GM12873 (cell line): ENCODE results near the gene GET4.

Experiments used
- TF ChIP-seq, protein P1 (sequence below): IDR thresholded peaks from 2 replicates; pipeline ENCODE4 v1.5.1; 2012; ENCODE audit warnings: low read depth, mild to moderate bottlenecking, moderate library complexity, low read length, control low read depth; ENCODE audit not compliant: insufficient read depth; ENCODE audit errors: missing control alignments

GET4 gene

DNA sequence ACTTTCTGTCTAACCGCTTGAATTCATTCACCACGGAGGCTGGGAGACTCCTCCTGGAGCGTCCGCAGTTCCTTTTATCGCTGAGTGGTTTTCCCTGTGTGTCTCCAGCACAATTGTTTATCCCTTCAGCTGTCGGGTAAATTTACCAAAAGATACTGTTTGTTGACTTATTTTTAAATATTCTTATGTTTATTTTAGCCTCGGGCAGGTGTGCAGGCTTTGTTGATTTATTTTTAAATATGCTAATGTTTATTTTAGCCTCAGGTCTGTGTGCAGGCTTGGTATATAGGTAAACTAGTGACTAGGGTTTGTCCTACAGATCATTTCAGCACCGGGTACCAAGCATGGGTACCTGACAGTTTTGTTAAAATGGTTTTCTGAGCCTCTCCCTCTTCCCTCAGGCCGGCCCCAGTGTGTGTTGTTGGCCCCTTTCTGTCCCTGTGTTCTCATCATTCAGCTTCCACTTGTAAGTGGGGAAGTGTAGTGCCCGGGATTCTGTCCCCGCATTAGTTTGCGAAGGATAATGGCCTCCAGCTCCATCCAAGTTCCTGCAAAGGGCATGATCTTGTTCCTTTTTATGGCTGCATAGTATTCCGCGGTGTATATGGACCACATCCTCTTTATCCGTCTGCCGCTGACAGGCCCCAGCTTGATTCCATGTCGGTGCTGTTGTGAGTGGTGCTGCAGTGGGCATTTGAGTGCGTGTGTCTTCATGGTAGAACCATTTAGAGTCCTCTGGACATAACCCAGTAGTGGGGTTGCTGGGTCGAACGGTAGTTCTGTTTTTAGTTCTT, 5.3 kb downstream of the GET4 start:
- TF ChIP-seq, protein P1, sequence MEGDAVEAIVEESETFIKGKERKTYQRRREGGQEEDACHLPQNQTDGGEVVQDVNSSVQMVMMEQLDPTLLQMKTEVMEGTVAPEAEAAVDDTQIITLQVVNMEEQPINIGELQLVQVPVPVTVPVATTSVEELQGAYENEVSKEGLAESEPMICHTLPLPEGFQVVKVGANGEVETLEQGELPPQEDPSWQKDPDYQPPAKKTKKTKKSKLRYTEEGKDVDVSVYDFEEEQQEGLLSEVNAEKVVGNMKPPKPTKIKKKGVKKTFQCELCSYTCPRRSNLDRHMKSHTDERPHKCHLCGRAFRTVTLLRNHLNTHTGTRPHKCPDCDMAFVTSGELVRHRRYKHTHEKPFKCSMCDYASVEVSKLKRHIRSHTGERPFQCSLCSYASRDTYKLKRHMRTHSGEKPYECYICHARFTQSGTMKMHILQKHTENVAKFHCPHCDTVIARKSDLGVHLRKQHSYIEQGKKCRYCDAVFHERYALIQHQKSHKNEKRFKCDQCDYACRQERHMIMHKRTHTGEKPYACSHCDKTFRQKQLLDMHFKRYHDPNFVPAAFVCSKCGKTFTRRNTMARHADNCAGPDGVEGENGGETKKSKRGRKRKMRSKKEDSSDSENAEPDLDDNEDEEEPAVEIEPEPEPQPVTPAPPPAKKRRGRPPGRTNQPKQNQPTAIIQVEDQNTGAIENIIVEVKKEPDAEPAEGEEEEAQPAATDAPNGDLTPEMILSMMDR = no peak

DNA sequence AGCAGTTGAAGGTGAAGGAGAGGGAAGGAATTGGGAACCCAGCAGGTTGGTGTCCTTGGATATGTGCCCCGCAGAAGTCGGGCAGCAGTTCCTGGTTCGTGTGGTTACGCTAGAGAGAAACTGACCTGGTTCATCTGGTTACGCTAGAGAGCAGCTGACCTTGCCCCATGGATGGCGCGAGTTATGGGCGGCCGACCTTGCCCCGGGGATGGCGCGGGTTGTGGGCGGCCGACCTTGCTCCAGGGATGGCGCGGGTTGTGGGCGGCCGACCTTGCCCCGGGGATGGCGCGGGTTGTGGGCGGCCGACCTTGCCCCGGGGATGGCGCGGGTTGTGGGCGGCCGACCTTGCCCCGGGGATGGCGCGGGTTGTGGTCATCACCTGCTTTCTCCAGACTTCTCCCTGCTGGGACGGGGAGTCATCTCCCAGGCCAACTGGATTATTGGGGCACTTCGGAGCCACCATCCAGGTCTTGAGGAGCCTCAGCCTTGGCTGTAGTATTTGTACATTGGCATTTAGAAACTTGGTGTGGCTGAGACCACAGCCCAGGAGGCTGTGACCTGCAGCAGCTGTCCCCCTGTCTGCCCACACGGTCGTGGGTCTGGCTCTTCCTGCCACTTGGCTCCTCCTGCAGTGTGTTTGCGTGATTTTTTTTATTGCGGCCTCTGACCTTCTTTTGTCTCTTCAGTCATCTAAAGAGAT, 6.1 kb downstream of the GET4 start:
- TF ChIP-seq, protein P1 = no peak

DNA sequence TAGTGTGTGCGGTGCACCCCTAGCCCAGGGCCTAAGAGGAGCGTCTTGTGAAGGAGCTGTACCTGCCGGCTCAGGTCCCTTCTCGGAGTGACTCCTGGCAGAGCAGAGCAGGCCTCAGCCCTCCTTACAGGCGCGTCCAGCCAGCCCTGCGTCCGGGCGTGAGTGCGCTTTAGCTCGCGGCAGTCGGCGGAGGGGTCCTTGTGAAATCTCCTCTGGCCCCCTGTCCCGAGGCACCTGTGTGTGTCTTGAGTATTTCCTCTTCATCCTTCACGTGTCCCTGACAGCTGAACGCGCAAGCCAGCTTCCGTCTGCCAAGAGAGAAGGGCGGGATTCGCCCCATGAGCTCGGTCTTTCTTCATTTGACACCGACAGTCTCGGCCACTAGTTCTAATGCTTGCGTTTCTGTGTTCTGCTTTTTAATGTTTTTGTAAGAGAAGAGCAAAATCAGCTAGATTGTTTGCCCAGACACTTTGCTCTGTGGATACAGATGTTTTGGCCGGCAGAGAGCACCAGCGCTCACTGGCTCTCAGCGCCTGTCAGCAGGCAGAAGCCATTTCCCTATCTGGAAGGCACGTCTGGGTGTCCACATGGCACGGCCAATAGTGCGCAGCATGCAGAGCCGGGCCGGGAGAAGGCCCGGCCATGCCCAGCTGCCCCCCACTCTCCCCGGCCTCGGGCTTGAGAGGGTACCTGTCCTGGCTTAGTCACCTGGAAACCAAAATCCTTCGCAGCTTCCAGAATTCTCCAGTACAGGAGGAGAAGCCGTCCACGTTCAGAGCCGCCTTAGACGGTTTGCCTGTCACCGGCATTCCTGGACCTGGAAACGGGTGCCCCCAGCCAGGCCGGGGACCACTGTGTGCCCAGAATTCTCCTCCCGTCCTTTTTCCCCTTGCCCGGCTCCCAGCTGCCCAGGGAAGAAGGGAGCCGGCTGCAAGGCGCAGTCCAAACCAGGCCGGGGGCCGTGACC, 7.0 kb downstream of the GET4 start:
- TF ChIP-seq, protein P1 = no peak

DNA sequence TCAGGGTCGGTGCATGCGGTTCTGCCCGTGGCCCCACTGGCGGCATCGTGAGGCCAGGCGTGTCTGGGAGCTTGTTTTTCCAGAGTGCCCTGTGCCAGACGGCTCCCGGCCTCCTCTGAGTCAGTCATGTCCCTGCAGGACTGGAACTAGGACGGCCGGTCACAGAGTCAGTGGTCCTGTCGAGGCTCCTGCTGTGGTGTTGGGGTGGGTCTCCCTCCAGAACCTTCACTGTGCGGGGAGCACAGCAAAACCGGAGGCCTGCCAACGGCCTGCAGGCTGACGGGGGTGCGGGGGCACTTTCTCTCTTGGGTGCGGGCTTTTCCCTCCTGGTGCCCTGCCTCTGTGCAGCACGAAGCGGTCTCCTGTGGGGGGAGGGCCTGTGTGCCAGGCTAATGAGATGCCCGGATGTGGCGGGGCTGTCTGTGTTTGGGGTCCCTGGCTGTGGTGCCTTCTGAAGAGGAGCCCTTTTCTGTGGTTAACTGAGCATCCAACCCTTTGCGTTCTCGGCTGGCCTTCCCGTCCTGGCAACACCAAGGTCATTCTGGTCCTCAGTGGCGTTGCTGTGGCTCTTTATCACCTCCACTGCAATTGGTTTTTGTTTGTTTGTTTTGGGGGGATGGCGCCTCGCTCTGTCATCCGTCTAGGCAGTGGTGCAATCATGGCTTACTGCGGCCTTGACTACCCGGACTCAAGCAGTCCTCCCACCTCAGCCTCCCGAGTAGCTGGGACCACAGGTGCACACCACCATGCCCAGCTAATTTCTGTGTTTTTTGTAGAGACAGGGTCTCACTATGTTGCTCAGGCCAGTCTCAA, 8.0 kb downstream of the GET4 start:
- TF ChIP-seq, protein P1 = no peak

DNA sequence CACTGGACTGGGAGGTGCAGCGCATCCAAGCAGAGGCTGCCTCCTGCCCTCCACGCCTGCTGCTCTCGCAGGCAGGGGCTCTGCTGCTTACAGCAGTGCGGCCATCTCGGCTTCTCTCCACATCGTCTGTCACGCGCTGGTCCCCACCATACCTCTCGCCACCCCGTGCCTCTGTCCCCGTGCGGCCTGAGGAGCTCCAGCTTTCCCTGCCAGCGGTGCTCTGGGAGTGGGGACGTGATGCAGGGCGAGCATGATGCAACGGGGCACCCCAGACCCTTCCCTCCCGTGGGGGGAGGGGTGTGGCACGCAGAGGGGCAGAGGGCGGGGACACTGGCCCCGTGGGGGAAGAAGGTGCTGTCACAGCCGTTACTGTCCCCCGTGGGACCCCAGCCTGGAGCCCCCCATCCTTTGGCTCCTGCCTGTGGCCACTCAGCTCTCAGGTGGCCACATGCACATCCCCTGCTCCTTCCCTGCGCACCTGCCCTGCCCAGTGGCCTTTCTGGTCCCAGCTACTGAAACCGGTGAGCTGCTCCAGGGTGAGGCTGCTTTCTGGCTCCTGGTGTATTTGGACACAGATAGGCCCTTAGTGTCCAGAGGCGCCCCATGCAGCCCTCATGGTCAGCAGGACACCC, 9.0 kb downstream of the GET4 start:
- TF ChIP-seq, protein P1 = no peak

DNA sequence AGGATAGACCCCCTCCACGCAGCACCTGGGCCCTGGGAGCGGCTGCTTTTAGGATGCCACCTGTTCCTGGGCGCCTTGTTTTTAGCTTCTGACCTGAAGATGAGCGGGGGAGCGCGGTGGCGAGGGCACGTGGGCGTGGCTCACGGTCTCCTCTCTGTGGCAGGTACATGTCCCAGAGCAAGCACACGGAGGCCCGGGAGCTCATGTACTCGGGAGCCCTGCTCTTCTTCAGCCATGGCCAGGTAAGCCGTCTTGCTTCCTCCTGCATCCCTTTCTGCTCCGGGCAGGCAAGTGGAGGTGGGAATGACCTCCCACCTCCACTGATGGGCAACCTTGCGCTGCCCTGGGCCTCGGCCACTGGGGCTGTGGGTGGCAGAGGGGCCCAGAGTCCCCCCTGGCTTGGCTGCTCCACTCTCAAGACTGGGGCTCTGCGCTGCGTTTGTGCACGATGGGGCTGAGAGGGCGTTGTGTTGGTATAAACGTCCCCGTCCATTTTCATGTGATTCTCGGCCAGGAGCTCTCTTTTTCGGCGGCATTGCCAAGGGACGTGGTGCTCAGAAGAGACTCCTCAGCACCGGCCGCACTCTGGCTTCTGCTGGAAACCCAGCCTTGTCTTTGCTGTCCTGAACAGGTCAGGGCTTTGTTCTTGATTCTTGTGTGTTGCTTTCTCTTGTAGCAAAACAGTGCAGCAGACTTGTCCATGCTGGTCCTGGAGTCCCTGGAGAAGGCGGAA, 9.7 kb downstream of the GET4 start:
- TF ChIP-seq, protein P1 = no peak
